Activated CD8-positive, alpha-beta memory T cell treated with anti-CD3 and anti-CD28 coated beads, Interleukin-2, amount 50 U/mL, for 48 hours (primary cell): ENCODE results near the gene ARHGEF10L.

Source experiments
- DNase-seq: peaks from one replicate; pipeline ENCODE4 v3.0.0-alpha.2; 2020

Gene ARHGEF10L

DNA sequence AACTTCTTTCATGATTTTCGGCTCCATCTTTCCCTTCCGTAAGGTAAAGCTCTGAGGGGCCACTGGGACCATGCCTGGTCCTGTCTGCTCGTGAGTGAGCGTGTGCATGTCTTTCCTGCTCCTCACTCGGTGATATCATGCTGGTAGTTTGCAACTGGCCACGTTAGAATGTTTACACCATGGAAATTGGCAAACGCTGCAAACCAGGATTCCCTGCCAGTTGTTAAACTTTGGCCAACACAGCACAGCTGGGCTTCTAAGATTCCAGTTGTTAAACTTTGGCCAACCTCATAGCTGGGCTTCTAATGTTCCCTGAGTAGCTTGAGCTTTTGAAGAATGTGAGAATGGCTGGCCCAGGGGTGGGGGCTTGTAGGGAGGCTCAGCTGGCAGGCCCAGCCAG lies 147.6 kb downstream of the ARHGEF10L start:
- no peak for DNase-seq

DNA sequence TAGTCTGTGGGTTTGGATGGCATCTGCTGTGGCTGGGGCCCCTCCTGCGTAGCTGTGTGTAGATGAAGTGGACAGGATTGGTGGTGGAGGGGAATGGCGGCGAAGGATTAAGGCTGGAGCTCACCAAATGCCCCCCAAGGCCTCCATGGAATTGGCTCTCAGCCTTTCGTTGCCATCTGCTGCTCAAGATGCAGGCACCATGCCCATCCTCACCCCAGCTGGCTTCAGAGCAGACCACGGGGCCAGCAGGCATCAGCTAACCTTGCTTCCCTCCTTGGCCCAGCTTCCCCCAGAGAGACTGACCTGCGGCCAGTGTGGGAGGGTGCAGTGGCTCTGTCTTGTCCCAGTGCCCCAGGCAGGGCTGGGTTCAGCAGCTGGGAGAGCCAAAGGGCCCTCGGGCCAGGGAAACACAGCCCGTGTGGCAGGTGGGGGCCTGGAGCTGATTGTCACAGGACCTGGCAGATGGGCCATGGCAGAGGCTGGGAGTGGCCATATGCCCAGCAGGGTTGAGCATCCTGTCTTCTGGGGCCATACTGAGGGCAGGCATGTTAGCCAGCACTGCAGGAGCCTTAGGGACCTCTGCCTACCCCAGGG lies 148.8 kb downstream of the ARHGEF10L start:
- no peak for DNase-seq

DNA sequence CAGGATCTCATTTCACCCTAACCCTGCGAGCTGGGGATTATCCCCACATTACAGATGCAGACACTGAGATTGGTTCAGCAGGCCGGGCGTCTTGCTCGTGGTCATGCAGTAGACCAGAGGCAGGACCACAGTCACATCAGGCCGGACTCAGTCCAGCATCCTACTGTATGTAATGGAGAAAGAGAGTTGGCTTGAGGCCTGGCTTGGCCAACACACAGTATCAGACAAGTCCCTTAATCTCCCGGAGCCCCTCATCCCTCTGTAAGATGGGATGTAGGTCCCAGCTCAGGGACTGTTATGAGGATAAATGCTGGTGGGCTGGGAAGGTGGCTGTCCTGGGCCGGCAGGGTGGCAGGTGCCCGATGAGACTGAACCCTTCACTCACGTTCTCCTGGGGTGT lies 149.5 kb downstream of the ARHGEF10L start:
- no peak for DNase-seq

- DNase-seq: no peak
Measured at GRCh38 chr1:17690906-17691634, 151.6 kb downstream of the ARHGEF10L start.

DNA sequence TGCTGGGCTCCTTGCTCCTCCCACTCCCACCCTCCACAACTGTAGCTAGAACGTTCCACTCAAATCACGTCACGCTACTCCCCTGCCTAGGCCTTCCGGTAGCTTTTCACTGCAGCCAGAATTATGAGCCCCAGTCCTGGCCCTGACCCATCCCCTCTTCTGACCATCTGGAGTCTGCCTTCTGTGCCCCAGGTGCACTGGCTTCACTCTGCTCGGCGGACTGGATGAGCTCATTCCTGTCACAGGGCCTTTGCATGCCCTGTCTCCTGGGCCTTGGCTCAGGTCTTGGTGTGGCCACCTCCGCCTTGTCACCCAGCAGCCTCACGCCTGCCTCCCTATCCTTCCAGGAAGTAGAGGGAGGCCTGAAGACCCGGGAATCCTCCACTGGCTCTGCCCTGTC lies 153.1 kb downstream of the ARHGEF10L start:
- no peak for DNase-seq

DNA sequence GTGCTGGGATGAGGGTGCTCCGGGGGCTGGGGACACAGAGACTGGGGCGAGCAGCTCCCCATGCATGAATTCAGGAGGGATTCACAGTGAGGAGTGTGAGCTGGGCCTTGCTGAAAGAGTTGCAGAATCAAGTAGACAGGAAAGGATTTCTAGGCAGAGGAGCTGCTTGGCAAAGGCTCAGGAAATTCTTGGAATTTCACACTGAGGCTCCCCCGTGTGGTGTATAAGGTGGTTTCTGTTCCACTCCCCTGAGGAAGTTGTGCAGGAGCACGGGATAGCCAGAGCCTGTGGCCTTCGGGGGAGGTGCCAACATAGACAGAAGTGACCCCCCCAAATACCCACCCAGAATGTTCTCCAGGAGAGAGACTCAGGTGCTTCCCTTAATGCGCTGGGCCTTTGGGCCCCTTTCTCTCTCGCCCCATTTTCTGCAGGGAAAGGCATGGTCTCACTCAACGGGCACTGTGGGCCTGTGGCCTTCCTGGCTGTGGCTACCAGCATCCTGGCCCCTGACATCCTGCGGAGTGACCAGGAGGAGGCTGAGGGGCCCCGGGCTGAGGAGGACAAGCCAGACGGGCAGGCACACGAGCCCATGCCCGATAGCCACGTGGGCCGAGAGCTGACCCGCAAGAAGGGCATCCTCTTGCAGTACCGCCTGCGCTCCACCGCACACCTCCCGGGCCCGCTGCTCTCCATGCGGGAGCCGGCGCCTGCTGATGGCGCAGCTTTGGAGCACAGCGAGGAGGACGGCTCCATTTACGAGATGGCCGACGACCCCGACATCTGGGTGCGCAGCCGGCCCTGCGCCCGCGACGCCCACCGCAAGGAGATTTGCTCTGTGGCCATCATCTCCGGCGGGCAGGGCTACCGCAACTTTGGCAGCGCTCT lies 157.2 kb downstream of the ARHGEF10L start:
- no peak for DNase-seq

DNA sequence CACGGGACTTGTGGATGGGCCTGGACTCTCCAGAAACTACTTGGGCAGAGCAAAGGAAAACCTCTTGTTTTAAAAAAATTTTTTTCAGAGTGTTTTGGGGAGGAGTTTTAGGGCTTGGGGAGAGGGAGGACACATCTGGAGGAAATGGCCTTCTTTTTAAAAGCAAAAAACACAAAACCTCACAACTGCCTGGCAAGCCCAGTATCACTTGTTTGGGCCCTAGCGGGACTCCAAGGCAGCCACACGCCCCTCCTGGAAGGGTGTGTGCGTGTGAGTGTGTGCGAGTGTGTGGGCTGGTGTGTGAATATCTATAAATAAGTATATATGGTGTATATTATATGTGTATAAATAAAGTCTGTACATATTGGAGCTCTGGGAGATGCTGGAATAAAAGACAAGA lies 158.0 kb downstream of the ARHGEF10L start:
- DNase-seq: no peak

DNA sequence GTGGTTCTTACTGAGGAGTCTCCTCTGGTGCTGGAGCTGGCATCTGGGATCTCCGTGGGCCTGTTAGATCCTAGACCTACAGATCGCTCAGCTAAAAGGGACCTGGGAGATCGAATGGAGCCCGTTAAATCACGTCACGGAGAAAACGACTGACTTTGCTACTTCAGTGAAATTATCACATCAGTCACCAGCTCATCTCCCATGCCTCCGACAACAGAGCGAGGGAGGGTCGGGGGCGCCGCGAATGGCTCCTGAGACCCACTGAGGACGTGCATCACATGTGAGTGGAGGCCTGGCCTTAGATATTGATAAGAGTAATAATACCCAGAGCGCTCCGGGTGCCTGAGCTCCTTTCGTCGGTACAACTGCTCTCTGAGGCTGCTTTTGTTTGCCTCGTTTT lies 160.1 kb downstream of the ARHGEF10L start:
- no peak for DNase-seq

DNA sequence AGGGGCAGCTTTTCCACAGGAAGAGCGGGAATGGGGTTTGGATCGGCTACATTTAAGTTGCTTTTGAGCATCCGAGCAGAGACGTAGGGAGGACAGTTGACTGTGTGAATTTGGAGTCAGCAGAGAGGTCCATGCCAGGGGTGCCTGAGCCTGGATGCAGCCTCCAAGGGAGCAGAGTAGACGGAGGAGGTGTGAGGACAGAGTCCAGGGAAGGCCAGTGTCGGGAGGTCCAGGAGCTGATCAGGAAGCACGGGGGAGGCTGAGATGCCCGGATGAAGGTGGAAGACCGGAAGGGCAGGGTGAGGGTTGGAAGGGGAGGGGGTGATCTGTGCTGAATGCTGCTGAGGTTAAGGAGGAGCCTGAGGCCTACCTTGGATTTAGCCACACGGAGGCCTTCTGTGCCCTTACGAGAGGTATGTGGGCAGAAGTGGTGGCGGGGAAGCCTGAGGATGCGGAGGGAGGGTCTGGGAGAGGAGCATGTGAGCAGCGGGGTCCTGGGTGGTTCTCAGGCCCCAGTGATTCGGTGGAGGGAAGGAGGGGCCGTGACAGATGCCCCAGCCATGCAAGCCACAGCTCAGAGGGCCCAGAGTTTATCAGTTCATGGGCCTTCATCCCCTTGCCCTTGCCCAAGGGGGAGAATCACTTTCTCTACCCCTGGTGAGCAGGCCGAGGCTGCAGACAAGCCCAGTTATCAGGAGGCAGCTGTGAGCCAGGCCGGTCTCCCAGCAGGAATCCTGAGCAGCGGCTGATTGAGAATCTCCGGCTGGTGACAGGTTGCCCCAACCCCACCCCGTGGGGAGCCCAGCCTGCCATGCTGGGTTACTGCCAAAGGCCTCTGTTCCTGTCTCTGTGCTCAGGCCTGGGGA lies 161.7 kb downstream of the ARHGEF10L start:
- DNase-seq: no peak

- DNase-seq: no peak
Measured at GRCh38 chr1:17704176-17704575, 164.7 kb downstream of the ARHGEF10L start.

DNA sequence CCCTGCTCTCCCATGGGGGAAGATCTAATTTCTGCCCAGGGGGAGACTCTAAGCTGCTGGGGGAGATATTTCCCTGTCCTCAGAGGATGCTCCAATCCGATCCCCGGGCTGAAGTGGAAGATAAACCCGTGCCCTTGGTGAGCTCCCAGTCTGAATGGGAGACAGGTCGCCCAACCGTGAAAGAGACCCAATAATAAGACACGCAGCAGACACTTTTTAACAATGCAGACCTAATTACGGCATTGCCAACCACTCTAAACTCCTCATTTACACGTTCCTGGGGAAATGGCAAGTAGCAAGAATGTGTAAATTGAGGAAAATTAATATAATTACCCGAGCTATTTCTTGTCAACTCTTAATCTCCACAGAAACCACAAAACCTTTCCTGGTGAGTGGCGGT lies 166.9 kb downstream of the ARHGEF10L start:
- no peak for DNase-seq

DNA sequence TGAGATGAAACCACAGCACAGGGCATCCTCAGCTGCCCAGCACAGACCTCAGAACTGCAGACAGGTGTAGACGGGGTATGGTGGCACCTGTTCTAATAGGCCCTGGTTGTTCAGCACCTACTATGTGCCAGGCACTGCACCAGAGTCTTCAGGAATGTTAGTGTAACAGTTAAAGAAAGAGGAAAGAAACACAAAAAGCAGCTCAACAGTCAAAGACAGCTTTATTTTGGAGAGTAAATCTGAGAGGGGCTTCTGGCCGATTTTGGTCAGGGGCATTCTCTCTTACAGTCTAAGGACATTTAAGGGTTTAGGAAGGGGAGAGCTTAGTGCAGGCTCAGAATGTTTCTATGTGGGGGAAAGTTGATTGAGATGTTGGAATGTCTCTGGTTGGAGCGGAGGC lies 170.5 kb downstream of the ARHGEF10L start:
- DNase-seq: no peak

DNA sequence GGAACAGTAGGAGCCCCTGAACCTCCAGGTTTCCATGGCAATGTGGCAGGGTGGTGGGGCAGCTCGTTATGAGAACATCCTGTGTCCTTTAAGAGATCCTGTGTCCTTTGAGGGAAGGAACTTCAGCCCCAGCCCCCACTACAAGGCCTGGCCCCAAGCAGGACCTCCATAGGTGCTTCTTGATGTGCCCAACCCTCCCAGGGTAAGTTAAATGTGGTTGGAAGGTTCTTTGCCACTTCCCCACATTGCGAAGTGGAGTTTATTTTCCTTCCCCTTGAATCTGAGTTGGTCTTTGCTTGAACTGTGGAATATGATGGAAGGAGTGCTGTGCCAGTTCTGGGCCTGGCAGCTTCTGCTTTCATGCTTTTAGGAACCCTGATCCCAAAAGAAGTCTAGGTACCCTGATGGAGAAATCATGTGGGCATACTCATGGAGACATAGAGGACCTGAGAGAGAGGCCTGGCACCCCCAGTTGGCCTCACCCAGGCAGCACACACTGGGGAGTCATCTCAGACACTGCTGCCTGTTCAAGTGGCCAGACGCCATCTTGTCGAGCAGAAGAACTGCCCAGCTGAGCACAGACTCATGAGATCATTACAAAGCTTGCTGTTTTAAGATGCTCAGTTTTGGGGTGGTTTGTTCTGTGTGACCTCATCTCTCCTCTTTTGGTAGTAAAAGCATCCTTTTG lies 171.5 kb downstream of the ARHGEF10L start:
- DNase-seq: no peak

DNA sequence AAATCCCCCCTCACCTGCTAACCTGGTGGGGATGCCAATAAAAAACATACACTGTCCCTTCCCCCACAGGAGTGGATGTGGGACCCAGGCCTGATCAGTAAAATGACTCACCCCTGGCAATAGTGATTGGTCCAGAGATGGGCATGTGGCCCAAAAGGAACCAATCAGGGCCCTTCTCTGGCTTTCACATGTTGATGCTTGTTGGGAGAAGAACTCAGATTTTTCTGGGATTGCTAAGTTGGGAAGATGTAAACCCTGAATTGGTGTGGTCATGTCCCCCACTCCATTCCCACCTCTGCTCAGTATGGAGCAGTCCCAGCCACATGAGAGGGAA lies 172.0 kb downstream of the ARHGEF10L start:
- no peak for DNase-seq

GRCh38 chr1:17711941-17712340 lies 172.4 kb downstream of the ARHGEF10L start:
- DNase-seq: no peak

DNA sequence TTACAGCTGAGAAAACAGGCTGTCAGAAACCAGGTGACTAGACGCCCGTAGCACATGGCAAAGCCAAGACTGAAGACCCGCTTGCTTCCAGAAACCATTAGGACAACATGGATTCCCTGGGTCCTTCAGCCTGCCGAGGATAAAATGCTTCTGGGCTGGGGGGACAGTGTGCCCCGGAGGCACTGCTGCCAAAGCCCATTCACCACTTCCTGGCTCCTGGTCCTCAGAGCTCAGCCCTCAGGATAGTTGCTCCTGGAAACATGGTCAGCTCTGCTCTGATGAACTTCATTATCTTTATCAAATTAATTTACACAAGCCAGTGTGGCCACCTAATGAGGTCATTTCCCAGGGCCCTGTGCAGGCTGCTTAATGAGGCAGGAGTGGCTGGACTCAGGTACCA lies 174.5 kb downstream of the ARHGEF10L start:
- DNase-seq: no peak

DNA sequence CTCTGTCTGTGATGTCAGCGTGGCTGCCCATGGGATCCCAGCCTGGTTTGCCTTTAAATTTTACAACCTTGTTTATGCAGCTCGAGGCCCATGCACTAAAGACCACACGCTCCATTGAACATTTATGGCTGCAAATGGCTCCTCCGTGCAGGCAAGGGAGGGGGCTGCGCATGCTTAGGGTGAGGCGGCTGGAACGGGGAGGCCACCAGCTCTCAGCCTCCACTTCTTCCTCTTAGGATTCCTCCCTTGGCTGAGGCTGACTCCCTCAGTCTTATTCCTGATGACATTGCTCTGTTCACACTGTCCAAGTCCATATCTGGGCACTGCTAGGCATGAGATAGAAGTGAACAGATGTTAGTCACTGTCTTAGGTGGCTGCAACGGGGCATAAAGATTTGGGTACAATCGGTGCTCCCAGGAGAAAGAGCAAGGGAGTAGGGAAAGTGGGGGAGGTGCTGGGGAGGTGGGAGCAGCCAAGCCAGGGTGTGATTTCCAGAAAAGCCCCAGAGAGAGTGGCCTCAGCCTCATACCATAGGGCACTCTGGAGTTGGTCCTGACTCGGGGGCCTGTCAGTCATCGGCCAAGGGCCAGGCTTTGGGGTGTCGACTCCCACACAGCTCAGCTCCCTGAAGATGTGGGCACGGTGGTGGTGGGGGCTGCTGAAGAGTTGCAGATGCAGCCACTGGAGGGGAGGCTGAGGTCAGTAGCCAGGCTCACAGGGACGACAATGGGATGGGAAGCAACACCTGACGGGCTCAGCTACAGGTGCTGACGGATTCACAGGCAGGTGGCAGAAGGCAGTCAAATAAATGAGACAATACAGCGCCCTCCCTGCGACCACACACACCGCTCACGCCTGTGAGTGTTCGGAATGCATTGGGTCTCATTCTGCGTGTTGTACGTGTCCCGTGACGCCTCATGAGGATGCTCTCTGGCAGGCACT lies 178.4 kb downstream of the ARHGEF10L start:
- DNase-seq: no peak

- no peak for DNase-seq
Measured at GRCh38 chr1:17719874-17720273, 180.4 kb downstream of the ARHGEF10L start.

- DNase-seq: no peak
Measured at GRCh38 chr1:17721444-17721843, 181.9 kb downstream of the ARHGEF10L start.

DNA sequence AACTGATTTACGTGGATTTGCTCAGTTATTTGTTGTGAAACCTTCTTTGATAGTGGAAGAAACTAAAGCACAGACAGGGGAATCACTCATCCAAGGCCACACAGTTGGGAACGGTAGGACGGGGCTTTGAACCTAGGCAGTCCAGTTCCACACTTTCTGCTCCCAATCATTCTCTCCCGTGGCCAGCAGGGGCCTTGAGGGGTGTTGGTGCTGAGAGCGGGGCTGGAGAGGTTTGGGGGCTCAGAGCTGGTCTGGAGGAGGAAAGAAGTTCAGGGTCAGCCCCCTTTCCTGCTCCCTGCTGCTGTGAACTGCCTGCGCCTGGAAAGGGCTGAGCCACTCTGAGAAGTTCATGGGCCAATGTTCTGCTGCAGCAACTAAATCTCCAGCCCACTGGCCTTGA lies 184.2 kb downstream of the ARHGEF10L start:
- no peak for DNase-seq

- DNase-seq: no peak
Measured at GRCh38 chr1:17724150-17724549, 184.7 kb downstream of the ARHGEF10L start.
